ENCODE measurements around the gene TANGO6.

The TANGO6 gene

GRCh38 chr16:68991075-68991474 lies 147.7 kb downstream of the TANGO6 start:
- TF ChIP-seq JUND (IDR thresholded peaks at IDR 0.05; ENCODE audit: low read depth), result no peak
- in situ Hi-C loops (cut with HindIII; ENCODE audit: low pct_unique_long_range_greater_than_20kb, low sequenced_read_pairs), result no loop called here
- DNase-seq (ENCODE audit: low read depth in 1 of 2, low spot score in 1 of 2), result no peak

- in situ Hi-C loops (cut with HindIII; ENCODE audit: low pct_unique_long_range_greater_than_20kb, low sequenced_read_pairs), result no loop called here
- TF ChIP-seq JUND (IDR thresholded peaks at IDR 0.05; ENCODE audit: low read depth), result no peak
- no peak for DNase-seq (ENCODE audit: low read depth in 1 of 2, low spot score in 1 of 2)
These were observed 149.2 kb downstream of the TANGO6 start for GRCh38 chr16:68992521-68992920.

- in situ Hi-C loops (cut with HindIII; ENCODE audit: low pct_unique_long_range_greater_than_20kb, low sequenced_read_pairs), result no loop called here
- no peak for TF ChIP-seq JUND (IDR thresholded peaks at IDR 0.05; ENCODE audit: low read depth)
- no peak for DNase-seq (ENCODE audit: low read depth in 1 of 2, low spot score in 1 of 2)
These were observed 150.1 kb downstream of the TANGO6 start for GRCh38 chr16:68993456-68993855.

GRCh38 chr16:68993885-68994284 lies 150.6 kb downstream of the TANGO6 start:
- in situ Hi-C loops (cut with HindIII; ENCODE audit: low pct_unique_long_range_greater_than_20kb, low sequenced_read_pairs), result no loop called here
- no peak for TF ChIP-seq JUND (IDR thresholded peaks at IDR 0.05; ENCODE audit: low read depth)
- DNase-seq (ENCODE audit: low read depth in 1 of 2, low spot score in 1 of 2), result no peak

- in situ Hi-C loops (cut with HindIII; ENCODE audit: low pct_unique_long_range_greater_than_20kb, low sequenced_read_pairs), result no loop called here
- no peak for TF ChIP-seq JUND (IDR thresholded peaks at IDR 0.05; ENCODE audit: low read depth)
- DNase-seq (ENCODE audit: low read depth in 1 of 2, low spot score in 1 of 2), result no peak
These were observed 151.0 kb downstream of the TANGO6 start for GRCh38 chr16:68994324-68994723.

- in situ Hi-C loops (cut with HindIII; ENCODE audit: low pct_unique_long_range_greater_than_20kb, low sequenced_read_pairs), result no loop called here
- peak in 1 of 2 experiments; percentile 50 for DNase-seq (ENCODE audit: low read depth in 1 of 2, low spot score in 1 of 2)
- TF ChIP-seq JUND (IDR thresholded peaks at IDR 0.05; ENCODE audit: low read depth), result no peak
These were observed 151.7 kb downstream of the TANGO6 start for GRCh38 chr16:68995011-68995504.

- DNase-seq (ENCODE audit: low read depth in 1 of 2, low spot score in 1 of 2), result no peak
- no peak for TF ChIP-seq JUND (IDR thresholded peaks at IDR 0.05; ENCODE audit: low read depth)
- in situ Hi-C loops (cut with HindIII; ENCODE audit: low pct_unique_long_range_greater_than_20kb, low sequenced_read_pairs), result no loop called here
These were observed 154.2 kb downstream of the TANGO6 start for GRCh38 chr16:68997564-68997963.

- DNase-seq (ENCODE audit: low read depth in 1 of 2, low spot score in 1 of 2), result no peak
- in situ Hi-C loops (cut with HindIII; ENCODE audit: low pct_unique_long_range_greater_than_20kb, low sequenced_read_pairs), result no loop called here
- no peak for TF ChIP-seq JUND (IDR thresholded peaks at IDR 0.05; ENCODE audit: low read depth)
These were observed 155.8 kb downstream of the TANGO6 start for GRCh38 chr16:68999114-68999513.

- TF ChIP-seq JUND (IDR thresholded peaks at IDR 0.05; ENCODE audit: low read depth), result no peak
- DNase-seq (ENCODE audit: low read depth in 1 of 2, low spot score in 1 of 2), result peak in 1 of 2 experiments; percentile 19
- in situ Hi-C loops (cut with HindIII; ENCODE audit: low pct_unique_long_range_greater_than_20kb, low sequenced_read_pairs), result no loop called here
These were observed 160.2 kb downstream of the TANGO6 start for GRCh38 chr16:69003500-69003899.

GRCh38 chr16:69005641-69006355 lies 162.5 kb downstream of the TANGO6 start:
- in situ Hi-C loops (cut with HindIII; ENCODE audit: low pct_unique_long_range_greater_than_20kb, low sequenced_read_pairs), result no loop called here
- no peak for TF ChIP-seq JUND (IDR thresholded peaks at IDR 0.05; ENCODE audit: low read depth)

GRCh38 chr16:69012906-69013305 lies 169.6 kb downstream of the TANGO6 start:
- in situ Hi-C loops (cut with HindIII; ENCODE audit: low pct_unique_long_range_greater_than_20kb, low sequenced_read_pairs), result no loop called here
- TF ChIP-seq JUND (IDR thresholded peaks at IDR 0.05; ENCODE audit: low read depth), result no peak
- DNase-seq (ENCODE audit: low read depth in 1 of 2, low spot score in 1 of 2), result no peak

More at GRCh38 chr16:69005641-69006355, 162.5 kb downstream of the TANGO6 start:
- no peak for DNase-seq (ENCODE audit: low read depth in 1 of 2, low spot score in 1 of 2)

GRCh38 chr16:69013991-69014390 lies 170.7 kb downstream of the TANGO6 start:
- TF ChIP-seq JUND (IDR thresholded peaks at IDR 0.05; ENCODE audit: low read depth), result no peak
- in situ Hi-C loops (cut with HindIII; ENCODE audit: low pct_unique_long_range_greater_than_20kb, low sequenced_read_pairs), result no loop called here

GRCh38 chr16:69014811-69015210 lies 171.5 kb downstream of the TANGO6 start:
- DNase-seq (ENCODE audit: low read depth in 1 of 2, low spot score in 1 of 2), result no peak
- no peak for TF ChIP-seq JUND (IDR thresholded peaks at IDR 0.05; ENCODE audit: low read depth)
- in situ Hi-C loops (cut with HindIII; ENCODE audit: low pct_unique_long_range_greater_than_20kb, low sequenced_read_pairs), result no loop called here

More at GRCh38 chr16:69013991-69014390, 170.7 kb downstream of the TANGO6 start:
- no peak for DNase-seq (ENCODE audit: low read depth in 1 of 2, low spot score in 1 of 2)

Measured in T47D (cell line).